GDM1 (cell line): Measurements from ENCODE around the gene CTIF.
A peak's percentile ranks its signal among the peaks of the same experiment; 100 is the strongest.

Experiments
- DNase-seq: peaks from one replicate; lab custom pipeline; 2025; lab: John Stamatoyannopoulos, UW

CTIF gene

GRCh38 chr18:48682768-48683167 is 143.9 kb downstream of the CTIF start:
- no peak for DNase-seq

GRCh38 chr18:48683197-48683596 is 144.4 kb downstream of the CTIF start:
- DNase-seq = no peak

GRCh38 chr18:48683661-48684060 is 144.8 kb downstream of the CTIF start:
- no peak for DNase-seq

GRCh38 chr18:48687346-48688042 is 148.7 kb downstream of the CTIF start:
- no peak for DNase-seq

GRCh38 chr18:48688961-48689360 is 150.1 kb downstream of the CTIF start:
- DNase-seq = no peak

GRCh38 chr18:48689548-48689947 is 150.7 kb downstream of the CTIF start:
- no peak for DNase-seq

- DNase-seq = no peak
Observed at GRCh38 chr18:48690494-48690893, 151.7 kb downstream of the CTIF start.

GRCh38 chr18:48693006-48693405 is 154.2 kb downstream of the CTIF start:
- no peak for DNase-seq

- no peak for DNase-seq
Observed at GRCh38 chr18:48693625-48694262, 154.9 kb downstream of the CTIF start.

GRCh38 chr18:48694295-48694694 is 155.5 kb downstream of the CTIF start:
- no peak for DNase-seq

GRCh38 chr18:48695671-48696070 is 156.8 kb downstream of the CTIF start:
- no peak for DNase-seq

- no peak for DNase-seq
Observed at GRCh38 chr18:48696218-48696617, 157.4 kb downstream of the CTIF start.

GRCh38 chr18:48697441-48697840 is 158.6 kb downstream of the CTIF start:
- no peak for DNase-seq

- DNase-seq = peak; percentile 62
Observed at GRCh38 chr18:48698707-48699106, 159.9 kb downstream of the CTIF start.

- DNase-seq = no peak
Observed at GRCh38 chr18:48699761-48700160, 160.9 kb downstream of the CTIF start.

- DNase-seq = no peak
Observed at GRCh38 chr18:48700446-48700845, 161.6 kb downstream of the CTIF start.

- no peak for DNase-seq
Observed at GRCh38 chr18:48702346-48703027, 163.7 kb downstream of the CTIF start.

- DNase-seq = no peak
Observed at GRCh38 chr18:48703028-48703386, 164.2 kb downstream of the CTIF start.

GRCh38 chr18:48703418-48703817 is 164.6 kb downstream of the CTIF start:
- DNase-seq = no peak

- DNase-seq = no peak
Observed at GRCh38 chr18:48705043-48705442, 166.2 kb downstream of the CTIF start.

GRCh38 chr18:48705531-48705930 is 166.7 kb downstream of the CTIF start:
- DNase-seq = no peak

GRCh38 chr18:48706731-48707130 is 167.9 kb downstream of the CTIF start:
- no peak for DNase-seq

GRCh38 chr18:48707636-48708296 is 168.9 kb downstream of the CTIF start:
- DNase-seq = no peak
